ENCODE measurements around the gene SLC6A1.

Gene SLC6A1

DNA sequence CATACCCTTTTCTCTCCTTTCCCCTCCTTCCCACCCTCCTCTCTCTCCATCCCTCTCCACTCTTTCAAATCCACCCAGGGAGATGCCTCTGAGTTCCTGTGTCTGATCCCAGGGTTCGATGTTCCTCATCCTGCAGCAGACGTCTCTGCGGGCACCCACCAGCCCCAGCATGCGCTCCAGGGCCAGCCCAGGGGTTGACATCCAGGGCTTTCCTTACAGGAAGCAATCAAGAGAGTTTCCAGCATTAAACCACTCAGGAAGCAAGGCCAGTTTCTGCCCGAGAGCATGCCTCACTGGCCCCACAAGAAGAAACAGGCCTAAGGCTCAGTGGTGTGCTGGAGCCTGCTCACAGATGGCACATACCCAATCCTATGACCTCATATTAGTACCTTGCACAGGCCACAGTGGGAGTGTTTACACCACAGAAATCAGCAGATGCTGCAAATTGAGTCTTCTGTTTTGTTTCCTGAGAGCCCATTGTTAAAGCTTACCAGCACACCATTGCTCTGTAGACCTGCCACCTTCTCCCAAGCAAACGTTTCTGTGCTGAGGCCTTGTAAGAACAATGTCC is 13.2 kb downstream of the SLC6A1 start:
- CTCF ChIA-PET: interaction anchor here (0.6 kb wide), 1 partner anchor 274 kb away, joined by 4 read pairs; no protein-coding TSS in a partner anchor
- 63% methylated on average over 5 of the region's 6 CpGs for WGBS (ENCODE audit: insufficient coverage)
- Histone ChIP-seq H3K27me3 (replicated peaks in 2 of 5; ENCODE audit: control insufficient read depth in 4 of 5, insufficient read depth in 5 of 5, low read length in 4 of 5) (peaks cover 5 to 39% (median 20%) of the 10 kb centered on the region in 5 experiments), H3K4me1 (ENCODE audit: control extremely low read depth in 1 of 4, control insufficient read depth in 4 of 4, insufficient read depth in 4 of 4, low read length in 3 of 4) (no peaks in the 10 kb centered on the region), H3K27ac (ENCODE audit: insufficient read depth in 1 of 2, low read depth in 1 of 2, low read length in 2 of 2, poor library complexity in 1 of 2, severe bottlenecking in 2 of 2) (no peak overlapping the region), H3K36me3 (ENCODE audit: control insufficient read depth in 4 of 4, insufficient read depth in 4 of 4, low read length in 3 of 4) (no peaks in the 10 kb centered on the region), H3K4me3 (ENCODE audit: control insufficient read depth in 1 of 7, extremely low read depth in 1 of 7, insufficient read depth in 4 of 7, low read depth in 2 of 7, low read length in 6 of 7) (no peak overlapping the region), H3K9me3 (ENCODE audit: control extremely low read depth in 1 of 5, control insufficient read depth in 4 of 5, insufficient read depth in 2 of 5, low read depth in 1 of 5, low read length in 4 of 5) (no peaks in the 10 kb centered on the region)
- DNase-seq: no peak
- POLR2A ChIA-PET: no interaction called here

DNA sequence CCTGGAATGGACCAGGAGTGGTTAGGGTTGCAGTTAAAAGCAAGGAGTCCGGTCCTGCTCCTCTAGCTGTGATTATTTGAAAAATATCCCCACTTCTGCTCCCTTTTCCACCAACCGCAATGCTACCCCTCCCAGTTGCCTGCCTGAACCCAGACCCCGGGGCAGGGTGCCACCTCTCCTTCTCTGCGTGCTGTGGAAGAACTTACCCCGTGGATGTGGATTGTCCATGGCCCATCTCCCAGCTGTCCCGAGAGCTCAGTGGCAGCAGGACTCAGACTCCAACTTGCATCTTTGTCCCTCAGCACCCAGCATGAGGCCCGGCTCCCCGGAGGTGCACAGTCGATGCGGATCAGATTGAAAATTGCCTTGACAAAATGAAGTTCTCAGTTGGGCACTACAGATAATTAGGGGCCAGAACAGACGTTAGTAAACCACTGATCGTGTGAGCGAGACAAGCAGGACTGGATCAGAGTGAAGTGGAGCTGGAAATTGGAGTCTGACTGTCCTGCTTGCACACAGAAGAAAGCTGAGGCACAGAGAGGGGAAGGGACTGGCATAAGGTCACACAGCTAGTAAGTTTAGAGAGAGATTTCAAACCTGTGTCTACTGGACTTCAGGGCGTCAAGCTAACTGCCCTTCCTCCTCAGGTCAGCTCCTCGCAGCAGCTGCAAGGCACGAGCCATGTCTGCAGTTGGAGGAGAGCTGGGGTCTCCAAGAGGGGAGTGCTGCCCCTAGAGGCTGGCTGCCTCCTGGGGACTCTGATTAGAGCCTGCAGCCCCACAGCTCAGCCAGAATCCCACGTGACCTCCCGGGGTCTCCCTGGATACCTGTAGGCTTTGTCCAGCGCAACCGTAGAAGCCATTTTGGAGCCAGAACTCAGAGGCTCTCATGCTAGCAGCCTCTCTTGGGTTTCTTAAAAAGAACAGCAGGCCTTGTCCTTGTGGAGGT is 14.7 kb downstream of the SLC6A1 start:
- Histone ChIP-seq H3K4me1 (ENCODE audit: control extremely low read depth in 1 of 4, control insufficient read depth in 4 of 4, insufficient read depth in 4 of 4, low read length in 3 of 4) (no peaks in the 10 kb centered on the region), H3K4me3 (ENCODE audit: control insufficient read depth in 1 of 7, extremely low read depth in 1 of 7, insufficient read depth in 4 of 7, low read depth in 2 of 7, low read length in 6 of 7) (no peak overlapping the region), H3K27ac (ENCODE audit: insufficient read depth in 1 of 2, low read depth in 1 of 2, low read length in 2 of 2, poor library complexity in 1 of 2, severe bottlenecking in 2 of 2) (no peak overlapping the region), H3K27me3 (replicated peaks in 2 of 5; ENCODE audit: control insufficient read depth in 4 of 5, insufficient read depth in 5 of 5, low read length in 4 of 5) (peaks cover 2 to 32% (median 12%) of the 10 kb centered on the region in 5 experiments), H3K36me3 (ENCODE audit: control insufficient read depth in 4 of 4, insufficient read depth in 4 of 4, low read length in 3 of 4) (no peaks in the 10 kb centered on the region), H3K9me3 (ENCODE audit: control extremely low read depth in 1 of 5, control insufficient read depth in 4 of 5, insufficient read depth in 2 of 5, low read depth in 1 of 5, low read length in 4 of 5) (no peaks in the 10 kb centered on the region)
- ChIA-PET CTCF (no interaction called here), POLR2A (no interaction called here)
- DNase-seq: no peak
- 80% methylated on average over 18 of the region's 20 CpGs for WGBS (ENCODE audit: insufficient coverage)

DNA sequence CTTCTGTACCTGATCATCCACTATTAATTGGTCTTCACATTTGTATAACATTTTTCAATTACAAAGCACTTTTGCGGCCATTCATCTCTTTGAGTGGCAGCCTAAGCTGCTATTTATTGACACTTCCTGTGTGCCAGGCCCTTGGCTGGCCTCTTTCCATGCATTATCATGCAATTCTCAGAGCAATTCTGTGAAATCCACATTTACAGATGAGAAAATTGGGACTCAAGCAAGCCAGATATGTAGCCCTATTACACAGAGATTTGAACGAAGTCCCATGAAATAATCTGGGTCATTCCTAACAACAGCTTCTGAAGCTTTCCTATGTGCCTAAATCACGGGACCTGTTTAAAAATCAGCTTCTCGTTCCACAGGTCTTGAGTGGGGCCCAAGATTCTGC is 17.4 kb downstream of the SLC6A1 start:
- no peak for DNase-seq
- peaks cover 0 to 38% (median 10%) of the 10 kb centered on the region in 5 experiments for H3K27me3 ChIP-seq (replicated peaks in 2 of 5; ENCODE audit: control insufficient read depth in 4 of 5, insufficient read depth in 5 of 5, low read length in 4 of 5)
- H3K9me3 ChIP-seq (ENCODE audit: control extremely low read depth in 1 of 5, control insufficient read depth in 4 of 5, insufficient read depth in 2 of 5, low read depth in 1 of 5, low read length in 4 of 5): peaks cover 0 to 4% (median 0%) of the 10 kb centered on the region in 5 experiments
- H3K27ac ChIP-seq (ENCODE audit: insufficient read depth in 1 of 2, low read depth in 1 of 2, low read length in 2 of 2, poor library complexity in 1 of 2, severe bottlenecking in 2 of 2): no peak overlapping the region
- H3K36me3 ChIP-seq (ENCODE audit: control insufficient read depth in 4 of 4, insufficient read depth in 4 of 4, low read length in 3 of 4): no peaks in the 10 kb centered on the region
- POLR2A ChIA-PET: no interaction called here
- no peaks in the 10 kb centered on the region for H3K4me1 ChIP-seq (ENCODE audit: control extremely low read depth in 1 of 4, control insufficient read depth in 4 of 4, insufficient read depth in 4 of 4, low read length in 3 of 4)
- no peak overlapping the region for H3K4me3 ChIP-seq (ENCODE audit: control insufficient read depth in 1 of 7, extremely low read depth in 1 of 7, insufficient read depth in 4 of 7, low read depth in 2 of 7, low read length in 6 of 7)
- CTCF ChIA-PET: interaction anchor here (0.9 kb wide), 1 partner anchor 17 kb away, joined by 3 read pairs; no protein-coding TSS in a partner anchor
- WGBS (ENCODE audit: insufficient coverage): 98% methylated on average over 4 of the region's 4 CpGs

DNA sequence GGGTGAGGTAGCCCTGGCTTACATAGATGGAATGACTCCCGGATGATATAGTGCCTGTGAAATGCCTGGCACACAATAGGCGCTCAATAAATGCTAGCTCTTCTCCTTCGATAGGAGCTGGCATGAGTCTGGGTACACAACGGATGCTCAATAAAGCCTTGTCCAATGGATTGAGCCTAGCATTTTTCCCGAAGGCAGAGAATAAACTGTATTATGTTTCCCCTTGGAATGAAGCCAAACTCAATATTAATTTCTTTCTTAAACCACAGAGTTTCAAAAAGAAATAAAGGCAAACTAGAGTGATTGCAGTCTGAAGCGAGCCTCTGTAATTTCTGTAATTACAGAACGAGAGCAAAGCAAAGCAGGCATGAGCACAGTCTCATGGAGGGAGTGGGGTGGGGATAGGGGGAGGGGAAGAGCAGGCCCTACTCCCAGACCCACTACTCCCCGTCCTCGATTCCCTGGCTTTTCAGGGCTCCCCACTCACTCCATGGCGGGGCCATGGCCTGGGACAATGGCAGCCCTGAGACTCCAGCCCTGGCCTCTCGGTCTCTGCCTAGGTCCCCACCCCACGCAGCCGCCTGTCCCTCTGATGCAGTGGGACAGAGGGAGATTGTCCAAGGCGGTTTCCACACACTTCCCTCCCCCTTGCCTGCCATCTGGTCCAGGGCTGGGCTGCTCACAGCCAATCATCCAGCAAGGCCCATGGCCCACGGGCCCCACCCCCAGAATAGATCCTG is 18.0 kb downstream of the SLC6A1 start:
- ChIA-PET POLR2A (no interaction called here), CTCF (no interaction called here)
- H3K27me3 ChIP-seq (replicated peaks in 2 of 5; ENCODE audit: control insufficient read depth in 4 of 5, insufficient read depth in 5 of 5, low read length in 4 of 5): peaks cover 0 to 37% (median 10%) of the 10 kb centered on the region in 5 experiments
- DNase-seq: no peak
- H3K4me1 ChIP-seq (ENCODE audit: control extremely low read depth in 1 of 4, control insufficient read depth in 4 of 4, insufficient read depth in 4 of 4, low read length in 3 of 4): no peaks in the 10 kb centered on the region
- H3K4me3 ChIP-seq (ENCODE audit: control insufficient read depth in 1 of 7, extremely low read depth in 1 of 7, insufficient read depth in 4 of 7, low read depth in 2 of 7, low read length in 6 of 7): no peak overlapping the region
- no peaks in the 10 kb centered on the region for H3K36me3 ChIP-seq (ENCODE audit: control insufficient read depth in 4 of 4, insufficient read depth in 4 of 4, low read length in 3 of 4)
- peaks cover 0 to 4% (median 0%) of the 10 kb centered on the region in 5 experiments for H3K9me3 ChIP-seq (ENCODE audit: control extremely low read depth in 1 of 5, control insufficient read depth in 4 of 5, insufficient read depth in 2 of 5, low read depth in 1 of 5, low read length in 4 of 5)
- no peak overlapping the region for H3K27ac ChIP-seq (ENCODE audit: insufficient read depth in 1 of 2, low read depth in 1 of 2, low read length in 2 of 2, poor library complexity in 1 of 2, severe bottlenecking in 2 of 2)
- 96% methylated on average over 10 of the region's 15 CpGs for WGBS (ENCODE audit: insufficient coverage)

DNA sequence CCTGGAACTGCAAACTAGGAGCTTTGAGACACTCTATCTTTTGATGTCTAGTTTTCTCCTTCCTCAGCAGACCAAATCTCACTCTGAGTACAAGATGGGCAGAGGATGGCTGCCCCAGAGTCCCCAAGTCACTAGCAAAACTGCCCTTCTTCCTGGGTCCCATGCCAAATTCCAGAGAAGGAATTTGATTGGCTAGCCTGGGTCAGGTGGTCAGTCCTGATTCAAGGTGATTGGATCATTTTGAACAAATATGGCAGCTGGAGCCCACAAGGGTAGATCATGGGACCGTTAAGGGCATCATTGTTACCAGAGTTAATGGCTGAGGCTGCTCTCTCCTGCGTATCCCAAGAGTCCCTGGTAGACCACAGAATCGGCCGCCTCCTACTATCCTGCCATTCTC is 21.7 kb downstream of the SLC6A1 start:
- POLR2A ChIA-PET: no interaction called here
- Histone ChIP-seq H3K36me3 (ENCODE audit: control insufficient read depth in 4 of 4, insufficient read depth in 4 of 4, low read length in 3 of 4) (no peaks in the 10 kb centered on the region), H3K27me3 (replicated peaks in 2 of 5; ENCODE audit: control insufficient read depth in 4 of 5, insufficient read depth in 5 of 5, low read length in 4 of 5) (peaks cover 0 to 18% (median 4%) of the 10 kb centered on the region in 5 experiments), H3K27ac (ENCODE audit: insufficient read depth in 1 of 2, low read depth in 1 of 2, low read length in 2 of 2, poor library complexity in 1 of 2, severe bottlenecking in 2 of 2) (no peak overlapping the region), H3K4me1 (ENCODE audit: control extremely low read depth in 1 of 4, control insufficient read depth in 4 of 4, insufficient read depth in 4 of 4, low read length in 3 of 4) (no peaks in the 10 kb centered on the region), H3K9me3 (ENCODE audit: control extremely low read depth in 1 of 5, control insufficient read depth in 4 of 5, insufficient read depth in 2 of 5, low read depth in 1 of 5, low read length in 4 of 5) (peaks cover 0 to 4% (median 0%) of the 10 kb centered on the region in 5 experiments), H3K4me3 (ENCODE audit: control insufficient read depth in 1 of 7, extremely low read depth in 1 of 7, insufficient read depth in 4 of 7, low read depth in 2 of 7, low read length in 6 of 7) (no peak overlapping the region)
- WGBS (ENCODE audit: insufficient coverage): 92% methylated on average over 4 of the region's 4 CpGs
- CTCF ChIA-PET: no interaction called here
- DNase-seq: no peak

DNA sequence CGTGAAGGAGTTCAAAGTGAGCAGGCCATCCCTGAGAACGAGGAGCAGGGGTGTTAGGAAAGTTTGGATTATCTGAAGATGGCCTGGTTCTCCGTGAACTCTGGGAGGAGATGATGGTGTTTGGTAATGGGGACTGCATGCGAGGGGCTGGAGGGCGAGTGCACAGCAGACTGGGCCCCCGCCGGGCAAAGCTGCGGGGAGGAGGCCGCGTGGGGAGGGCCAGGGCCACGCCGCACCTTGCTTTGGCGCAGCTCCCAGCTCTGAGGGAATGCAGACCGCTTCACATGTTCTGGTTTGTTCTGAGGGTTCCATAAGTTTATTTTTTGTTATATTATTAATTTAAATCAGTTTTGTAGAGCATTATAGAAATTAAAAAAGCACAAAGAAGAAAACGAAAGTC is 22.2 kb downstream of the SLC6A1 start:
- 90% methylated on average over 7 of the region's 15 CpGs for WGBS (ENCODE audit: insufficient coverage)
- no peak for DNase-seq
- Histone ChIP-seq H3K27me3 (replicated peaks in 2 of 5; ENCODE audit: control insufficient read depth in 4 of 5, insufficient read depth in 5 of 5, low read length in 4 of 5) (peaks cover 0 to 18% (median 4%) of the 10 kb centered on the region in 5 experiments), H3K27ac (ENCODE audit: insufficient read depth in 1 of 2, low read depth in 1 of 2, low read length in 2 of 2, poor library complexity in 1 of 2, severe bottlenecking in 2 of 2) (no peak overlapping the region), H3K9me3 (ENCODE audit: control extremely low read depth in 1 of 5, control insufficient read depth in 4 of 5, insufficient read depth in 2 of 5, low read depth in 1 of 5, low read length in 4 of 5) (peaks cover 0 to 4% (median 0%) of the 10 kb centered on the region in 5 experiments), H3K4me1 (ENCODE audit: control extremely low read depth in 1 of 4, control insufficient read depth in 4 of 4, insufficient read depth in 4 of 4, low read length in 3 of 4) (no peaks in the 10 kb centered on the region), H3K4me3 (ENCODE audit: control insufficient read depth in 1 of 7, extremely low read depth in 1 of 7, insufficient read depth in 4 of 7, low read depth in 2 of 7, low read length in 6 of 7) (no peak overlapping the region), H3K36me3 (ENCODE audit: control insufficient read depth in 4 of 4, insufficient read depth in 4 of 4, low read length in 3 of 4) (no peaks in the 10 kb centered on the region)
- ChIA-PET POLR2A (no interaction called here), CTCF (no interaction called here)
